ENCODE results near the gene GLIS2. TPM values are rescaled to one million over a fixed set of nuclear protein-coding genes. Genes with fewer than 3 reads are reported as not detected.

Gene GLIS2
- total and polyA plus RNA-seq, 2 of the 4 experiments (the other 2 are of a cell fraction) = 0.36 to 8.4 TPM

- TF ChIP-seq BHLHE40 (IDR thresholded peaks at IDR 0.05; ENCODE audit: low read depth, low read length) = no peak
- peak; percentile 58; the same call in 1 of the 2 replicates for TF ChIP-seq MXI1 (IDR thresholded peaks at IDR 0.05; ENCODE audit: borderline replicate concordance, low read depth, low read length)
Measured at GRCh38 chr16:4293822-4294457, 21.9 kb upstream of the GLIS2 start (continued).

- Histone ChIP-seq H3K79me1 (ENCODE audit: low read depth in 1 of 2, low read length in 2 of 2) (peaks cover 0 to 22% of the 10 kb centered on the region in 2 experiments; a peak in 2 of 4 replicates), H2BK120ac (ENCODE audit: low read depth, low read length) (no peak overlapping the region), H3K9me3 (ENCODE audit: control insufficient read depth, insufficient read depth, low read length) (no peaks in the 10 kb centered on the region), H3K4me2 (ENCODE audit: low read depth, low read length) (no peak overlapping the region), H4K8ac (ENCODE audit: low read depth in 2 of 2, low read length in 2 of 2) (no peak overlapping the region), H3K27ac (ENCODE audit: insufficient read depth, low read length) (no peak overlapping the region), H3K14ac (replicated peaks; ENCODE audit: low read depth, low read length) (no peak overlapping the region), H3K23ac (ENCODE audit: low read depth, low read length) (no peak overlapping the region), H2AK9ac (replicated peaks; ENCODE audit: low read depth, low read length, poor library complexity) (no peak overlapping the region), H3K4ac (ENCODE audit: low read depth, low read length) (0 out of 2 replicates have a peak overlapping the region, but pooled peaks have one; percentile 15), H3K4me1 (ENCODE audit: control insufficient read depth, insufficient read depth, low read length) (peaks cover 28% of the 10 kb centered on the region), H2BK15ac (ENCODE audit: low read depth, low read length) (no peak overlapping the region), H3K27me3 (ENCODE audit: control insufficient read depth, insufficient read depth, low read length) (no peaks in the 10 kb centered on the region), H3K36me3 (ENCODE audit: control insufficient read depth, insufficient read depth, low read length) (no peaks in the 10 kb centered on the region), H3K56ac (ENCODE audit: extremely low read depth, insufficient read depth, low read length) (no peak overlapping the region), H2AFZ (replicated peaks; ENCODE audit: low read length, poor library complexity) (no peak overlapping the region), H2AK5ac (ENCODE audit: low read depth, low read length) (no peak overlapping the region), H4K5ac (ENCODE audit: low read depth, low read length) (no peak overlapping the region), H3K9ac (ENCODE audit: low read depth, low read length) (no peak overlapping the region), H2BK5ac (ENCODE audit: low read depth, low read length, poor library complexity, severe bottlenecking) (no peak overlapping the region), H3K9me1 (ENCODE audit: insufficient read depth, low read length) (peaks cover 9% of the 10 kb centered on the region; the same call in 1 of the 2 replicates), H4K20me1 (ENCODE audit: insufficient read depth, low read length) (peaks cover 3% of the 10 kb centered on the region; the same call in 1 of the 2 replicates), H3K18ac (ENCODE audit: low read depth, low read length) (no peak overlapping the region), H2BK20ac (ENCODE audit: low read depth, low read length) (no peak overlapping the region), H4K91ac (ENCODE audit: insufficient read depth, low read depth, low read length) (no peak overlapping the region), H3K4me3 (ENCODE audit: insufficient read depth, low read depth, low read length) (no peak overlapping the region)
- no CpG with 5 or more reads among the region's 6 CpGs for WGBS, 2 experiments (ENCODE audit: extremely low coverage in 2 of 2, insufficient read length in 1 of 2)
- no peak for DNase-seq
- intact Hi-C loops (cut with micrococcal nuclease) = no loop called here
- dilution Hi-C loops (cut with HindIII; ENCODE audit: low sequenced_read_pairs, unreplicated experiment) = no loop called here
- no peak for ATAC-seq (ENCODE audit: low read depth)
- TF ChIP-seq MAFK (IDR thresholded peaks at IDR 0.05; ENCODE audit: low read depth, low read length) = no peak
- no peak for TF ChIP-seq MAZ (IDR thresholded peaks at IDR 0.05; ENCODE audit: borderline replicate concordance, low read depth, low read length)
- no TSS peak for BruUV-seq (replicated peaks)
- in situ Hi-C loops (cut with MboI; ENCODE audit: low sequenced_read_pairs) = no loop called here
- POLR2A ChIA-PET (ENCODE audit: unreplicated experiment) = no interaction called here
- CTCF ChIA-PET = no interaction called here
Measured at GRCh38 chr16:4295581-4295980, 20.3 kb upstream of the GLIS2 start.

Measured in IMR-90 (cell line).